ENCODE data around the gene KICS2. TPM values are rescaled to one million over a fixed set of nuclear protein-coding genes. Genes with fewer than 3 reads are reported as not detected.

The KICS2 gene
- polyA plus RNA-seq, 3 donors = 2.7 to 5.5 (median 3.5) TPM

DNA sequence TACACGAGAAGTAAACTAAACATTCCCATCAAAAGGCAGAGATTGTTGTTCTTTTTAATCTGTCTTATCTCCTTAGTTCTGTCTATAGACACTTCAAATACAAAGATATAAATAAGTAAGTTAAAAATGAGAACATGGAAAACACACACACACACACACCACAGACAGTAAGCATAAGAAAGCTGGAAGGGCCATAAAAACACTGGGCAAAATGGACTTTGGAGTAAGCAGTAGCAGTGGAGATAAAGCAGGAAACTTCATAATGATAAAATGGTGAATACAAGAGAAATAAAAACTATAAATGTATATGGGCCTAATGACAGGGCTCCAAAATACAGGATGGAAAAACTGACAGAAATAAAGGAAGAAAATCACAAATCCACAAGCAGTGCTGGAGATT is 32.6 kb downstream of the KICS2 start:
- Histone ChIP-seq H3K27ac (ENCODE audit: low read depth in 1 of 2, low read length in 2 of 2) (no peak overlapping the region), H3K9ac (ENCODE audit: insufficient read depth, low read length, poor library complexity, severe bottlenecking) (no peak overlapping the region), H4K20me1 (ENCODE audit: insufficient read depth, low read length) (no peaks in the 10 kb centered on the region), H3K4me2 (replicated peaks; ENCODE audit: extremely low read depth, low read length, poor library complexity, severe bottlenecking) (no peak overlapping the region), H3K36me3 (replicated peaks in 1 of 2; ENCODE audit: control insufficient read depth in 1 of 2, insufficient read depth in 2 of 2, low read length in 2 of 2) (peaks cover 3 to 12% of the 10 kb centered on the region in 2 donors), H3K9me3 (replicated peaks in 1 of 2; ENCODE audit: control insufficient read depth in 1 of 2, insufficient read depth in 1 of 2, low read length in 2 of 2) (no peaks in the 10 kb centered on the region), H3K4me1 (ENCODE audit: control insufficient read depth in 1 of 2, insufficient read depth in 2 of 2, low read length in 2 of 2) (peaks cover 0 to 4% of the 10 kb centered on the region in 2 donors), H3K79me2 (ENCODE audit: insufficient read depth, low read length) (no peaks in the 10 kb centered on the region), H2AFZ (ENCODE audit: insufficient read depth, low read depth, low read length, poor library complexity, severe bottlenecking) (no peak overlapping the region), H3K27me3 (ENCODE audit: control insufficient read depth in 2 of 2, insufficient read depth in 2 of 2, low read length in 2 of 2) (no peaks in the 10 kb centered on the region), H3K4me3 (replicated peaks in 1 of 3; ENCODE audit: low read depth in 2 of 3, low read length in 3 of 3) (no peak overlapping the region)
- intact Hi-C loops (cut with micrococcal nuclease) = no loop called here
- no peak for DNase-seq
- WGBS (ENCODE audit: insufficient coverage) = no CpG with 5 or more reads among the region's 1 CpG
- TF ChIP-seq, protein P1, sequence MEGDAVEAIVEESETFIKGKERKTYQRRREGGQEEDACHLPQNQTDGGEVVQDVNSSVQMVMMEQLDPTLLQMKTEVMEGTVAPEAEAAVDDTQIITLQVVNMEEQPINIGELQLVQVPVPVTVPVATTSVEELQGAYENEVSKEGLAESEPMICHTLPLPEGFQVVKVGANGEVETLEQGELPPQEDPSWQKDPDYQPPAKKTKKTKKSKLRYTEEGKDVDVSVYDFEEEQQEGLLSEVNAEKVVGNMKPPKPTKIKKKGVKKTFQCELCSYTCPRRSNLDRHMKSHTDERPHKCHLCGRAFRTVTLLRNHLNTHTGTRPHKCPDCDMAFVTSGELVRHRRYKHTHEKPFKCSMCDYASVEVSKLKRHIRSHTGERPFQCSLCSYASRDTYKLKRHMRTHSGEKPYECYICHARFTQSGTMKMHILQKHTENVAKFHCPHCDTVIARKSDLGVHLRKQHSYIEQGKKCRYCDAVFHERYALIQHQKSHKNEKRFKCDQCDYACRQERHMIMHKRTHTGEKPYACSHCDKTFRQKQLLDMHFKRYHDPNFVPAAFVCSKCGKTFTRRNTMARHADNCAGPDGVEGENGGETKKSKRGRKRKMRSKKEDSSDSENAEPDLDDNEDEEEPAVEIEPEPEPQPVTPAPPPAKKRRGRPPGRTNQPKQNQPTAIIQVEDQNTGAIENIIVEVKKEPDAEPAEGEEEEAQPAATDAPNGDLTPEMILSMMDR (IDR thresholded peaks at IDR 0.05) = no peak
- Mint-ChIP-seq H3K9me3 (peaks cover 0 to 1% (median 0%) of the 10 kb centered on the region in 7 donors), H3K27ac (no peak overlapping the region), H3K4me3 (no peak overlapping the region), H3K4me1 (peaks cover 11% of the 10 kb centered on the region), H3K36me3 (peaks cover 15 to 22% of the 10 kb centered on the region in 2 donors), H3K27me3 (ENCODE audit: low read depth in 3 of 3) (peaks cover 0 to 4% (median 0%) of the 10 kb centered on the region in 3 donors)

DNA sequence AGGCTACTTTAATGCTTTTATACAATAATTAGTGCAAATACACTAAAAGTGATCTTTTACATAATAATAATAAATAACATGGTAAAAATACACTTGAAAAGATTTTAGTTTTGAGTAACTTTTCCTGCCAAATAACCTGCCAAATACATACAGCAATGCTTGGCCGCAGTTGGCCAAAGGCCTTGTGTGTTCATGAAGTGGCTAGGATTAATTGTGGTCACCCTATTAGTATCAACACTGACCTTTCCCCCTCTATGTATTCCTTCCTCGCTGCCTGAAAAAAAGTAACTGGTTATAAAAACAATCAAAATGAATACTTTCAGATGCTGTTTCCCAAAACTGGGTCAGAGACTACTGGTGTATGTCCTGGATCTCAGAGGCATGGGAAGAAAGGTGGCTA is 34.3 kb downstream of the KICS2 start:
- Histone ChIP-seq H3K4me1 (ENCODE audit: control insufficient read depth in 1 of 2, insufficient read depth in 2 of 2, low read length in 2 of 2) (peaks cover 0 to 4% of the 10 kb centered on the region in 2 donors), H3K4me3 (replicated peaks in 1 of 3; ENCODE audit: low read depth in 2 of 3, low read length in 3 of 3) (no peak overlapping the region), H3K9ac (ENCODE audit: insufficient read depth, low read length, poor library complexity, severe bottlenecking) (no peak overlapping the region), H2AFZ (ENCODE audit: insufficient read depth, low read depth, low read length, poor library complexity, severe bottlenecking) (no peak overlapping the region), H4K20me1 (ENCODE audit: insufficient read depth, low read length) (no peaks in the 10 kb centered on the region), H3K9me3 (replicated peaks in 1 of 2; ENCODE audit: control insufficient read depth in 1 of 2, insufficient read depth in 1 of 2, low read length in 2 of 2) (no peaks in the 10 kb centered on the region), H3K4me2 (replicated peaks; ENCODE audit: extremely low read depth, low read length, poor library complexity, severe bottlenecking) (no peak overlapping the region), H3K27ac (ENCODE audit: low read depth in 1 of 2, low read length in 2 of 2) (no peak overlapping the region), H3K27me3 (ENCODE audit: control insufficient read depth in 2 of 2, insufficient read depth in 2 of 2, low read length in 2 of 2) (no peaks in the 10 kb centered on the region), H3K79me2 (ENCODE audit: insufficient read depth, low read length) (no peaks in the 10 kb centered on the region), H3K36me3 (replicated peaks in 1 of 2; ENCODE audit: control insufficient read depth in 1 of 2, insufficient read depth in 2 of 2, low read length in 2 of 2) (no peaks in the 10 kb centered on the region)
- H3K9me3 Mint-ChIP-seq = peaks cover 0 to 1% (median 0%) of the 10 kb centered on the region in 7 donors
- TF ChIP-seq, protein P1 (IDR thresholded peaks at IDR 0.05) = no peak
- intact Hi-C loops (cut with micrococcal nuclease) = no loop called here
- H3K4me3 Mint-ChIP-seq = no peak overlapping the region
- H3K27me3 Mint-ChIP-seq (ENCODE audit: low read depth in 3 of 3) = peaks cover 0 to 4% (median 0%) of the 10 kb centered on the region in 3 donors
- peaks cover 11% of the 10 kb centered on the region for H3K4me1 Mint-ChIP-seq
- no peak for DNase-seq
- WGBS (ENCODE audit: insufficient coverage) = no CpG with 5 or more reads among the region's 2 CpGs
- H3K27ac Mint-ChIP-seq = no peak overlapping the region
- H3K36me3 Mint-ChIP-seq = peaks cover 5 to 11% of the 10 kb centered on the region in 2 donors
